T-helper 17 cell (primary cell): Measurements from ENCODE around the gene GLB1L2. TPM values are rescaled to one million over a fixed set of nuclear protein-coding genes. Genes with fewer than 3 reads are reported as not detected.
A peak's percentile ranks its signal among the peaks of the same experiment; 100 is the strongest.

Experiments used
- ATAC-seq: fragments of 150-1000 bp; cut with Tn5 transposase; 2 replicates; pipeline ENCODE4 v1.10.0; 2021; ENCODE audit warnings: mild to moderate bottlenecking, moderate library complexity
- DNase-seq, 3 donors: peaks; one replicate each; pipeline versions ENCODE4 v3.0.0 to v3.0.0-alpha.2; 2020 to 2021
- H3K9me3 ChIP-seq: one replicate; pipeline ENCODE4 v1.7.0; 2013; ENCODE audit warnings: low read length, mild to moderate bottlenecking; ENCODE audit not compliant: control insufficient read depth, poor library complexity, severe bottlenecking
- H3K27ac Mint-ChIP-seq: one replicate; pipeline ENCODE4 v1.8.0; 2022; ENCODE audit warnings: mild to moderate bottlenecking, moderate library complexity, mixed read lengths
- H3K27me3 Mint-ChIP-seq: one replicate; pipeline ENCODE4 v1.8.0; 2022; ENCODE audit warnings: mixed read lengths
- H3K36me3 Mint-ChIP-seq: one replicate; pipeline ENCODE4 v1.8.0; 2022; ENCODE audit warnings: low read depth, mixed read lengths
- H3K4me1 Mint-ChIP-seq: one replicate; pipeline ENCODE4 v1.8.0; 2022; ENCODE audit warnings: mild to moderate bottlenecking, mixed read lengths
- H3K4me3 Mint-ChIP-seq: one replicate; pipeline ENCODE4 v1.8.0; 2022; ENCODE audit warnings: mild to moderate bottlenecking, moderate library complexity, mixed read lengths
- total RNA-seq, 4 donors: library from RNA in 2 of 4; stranded (reverse) in 2 of 4; gene quantifications; one replicate each; pipeline ENCODE4 v1.2.3 and lab custom pipeline; 2022 to 2026

Gene GLB1L2
- total RNA-seq, 2 donors from 2014 or later: 0.37 to 0.73 TPM

DNA sequence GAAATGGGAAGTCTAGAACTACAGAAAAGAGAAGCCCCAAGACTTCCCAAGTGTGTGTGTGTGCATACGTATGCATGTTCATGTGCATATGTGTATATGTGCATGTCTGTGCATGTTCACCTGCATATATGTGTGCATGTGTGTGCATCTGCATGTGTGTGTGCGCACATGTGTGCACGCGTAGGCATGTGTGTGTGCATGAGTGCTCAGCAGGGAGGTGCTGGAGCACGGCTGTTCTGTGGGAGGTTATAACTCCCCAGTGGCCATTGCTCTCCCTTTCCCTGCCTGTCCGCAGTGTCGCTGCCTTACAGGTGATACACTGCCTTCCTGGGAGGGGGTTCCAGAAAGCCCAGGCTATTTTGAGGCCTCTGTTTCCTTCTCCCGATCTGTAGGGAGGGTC is 50.5 kb downstream of the GLB1L2 start:
- Mint-ChIP-seq H3K4me1 (peaks cover 20% of the 10 kb centered on the region), H3K36me3 (no peaks in the 10 kb centered on the region), H3K4me3 (no peak overlapping the region), H3K27me3 (peaks cover 61% of the 10 kb centered on the region), H3K27ac (no peak overlapping the region)
- no peaks in the 10 kb centered on the region for H3K9me3 ChIP-seq
- DNase-seq (no peak), ATAC-seq (no peak)

DNA sequence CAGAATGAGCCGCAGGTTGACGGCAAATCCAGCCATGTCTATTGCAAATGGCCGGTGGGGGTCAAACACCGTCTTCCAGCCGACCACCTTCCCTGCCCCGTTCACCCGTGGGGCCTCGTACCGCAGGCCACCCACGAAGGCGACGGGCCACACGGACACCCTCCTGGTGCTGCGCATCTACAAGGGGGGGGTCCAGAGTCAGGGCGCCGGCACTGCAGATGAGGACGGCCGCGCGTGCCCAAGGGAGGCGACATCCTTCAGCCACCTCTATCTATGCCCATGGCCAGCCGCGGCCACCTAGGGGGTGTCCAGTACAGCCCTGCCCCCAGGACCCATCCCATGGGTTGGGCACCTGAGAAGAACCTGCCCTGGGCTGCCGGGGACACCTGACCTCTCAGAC is 51.0 kb downstream of the GLB1L2 start:
- Mint-ChIP-seq H3K27ac (no peak overlapping the region), H3K27me3 (peaks cover 55% of the 10 kb centered on the region), H3K4me1 (peaks cover 24% of the 10 kb centered on the region), H3K4me3 (no peak overlapping the region), H3K36me3 (no peaks in the 10 kb centered on the region)
- no peak for ATAC-seq
- DNase-seq: no peak
- H3K9me3 ChIP-seq: no peaks in the 10 kb centered on the region

DNA sequence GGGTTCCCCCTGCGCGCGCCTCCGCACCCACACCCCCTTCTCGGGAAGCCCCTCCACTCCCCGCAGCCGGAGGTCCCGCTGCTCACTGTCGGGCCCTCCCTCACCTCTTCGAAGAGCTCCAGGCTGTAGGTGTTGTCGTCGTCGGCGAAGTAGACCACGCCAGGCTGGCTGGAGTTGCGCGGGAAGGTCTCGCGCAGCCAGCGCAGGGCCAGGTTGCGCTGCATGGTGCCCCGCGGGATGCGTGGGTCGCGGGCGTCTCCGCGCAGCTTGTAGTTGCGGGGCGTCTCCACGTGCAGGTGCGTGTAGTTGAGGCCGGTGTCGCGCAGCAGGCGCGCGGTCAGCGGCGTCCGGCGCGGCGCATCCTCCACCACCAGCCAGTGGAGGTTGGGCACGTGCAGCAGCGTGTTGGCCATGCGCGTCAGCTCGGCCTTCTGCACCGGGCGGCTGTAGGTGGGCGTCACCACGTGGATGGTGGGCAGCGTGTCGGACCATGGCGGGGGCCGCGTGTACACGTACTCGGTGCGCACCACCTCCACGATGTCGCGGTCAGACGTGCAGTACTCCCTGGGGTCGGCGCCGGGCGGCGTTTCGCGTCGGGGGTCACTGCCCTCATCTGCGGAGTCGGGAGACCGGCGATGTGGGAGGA is 51.9 kb downstream of the GLB1L2 start:
- Mint-ChIP-seq H3K27ac (no peak overlapping the region), H3K4me3 (no peak overlapping the region), H3K27me3 (peaks cover 50% of the 10 kb centered on the region), H3K36me3 (no peaks in the 10 kb centered on the region), H3K4me1 (peaks cover 24% of the 10 kb centered on the region)
- no peak for ATAC-seq
- DNase-seq: no peak
- H3K9me3 ChIP-seq: no peaks in the 10 kb centered on the region

DNA sequence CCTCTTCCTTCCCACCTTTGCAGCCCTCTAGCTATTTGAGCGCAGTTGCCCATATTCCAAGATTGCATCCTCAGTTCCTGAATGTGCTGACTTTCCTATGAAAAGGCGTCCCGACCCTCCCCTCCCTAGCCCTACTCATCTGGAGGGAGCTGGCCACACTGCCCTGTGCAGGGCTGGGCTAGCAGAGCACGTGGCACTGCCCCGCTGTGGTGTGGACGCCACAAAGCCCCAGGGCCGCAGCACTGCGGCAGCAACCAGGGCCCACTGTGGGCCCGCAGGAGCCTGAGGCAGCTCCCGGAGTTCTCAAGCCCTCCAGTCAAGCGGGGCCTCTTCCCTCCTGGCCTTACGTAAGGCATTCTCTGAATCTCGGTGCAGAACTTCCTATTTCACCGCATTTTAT is 52.6 kb downstream of the GLB1L2 start:
- H3K9me3 ChIP-seq: no peaks in the 10 kb centered on the region
- H3K36me3 Mint-ChIP-seq: no peaks in the 10 kb centered on the region
- ATAC-seq (no peak), DNase-seq (no peak)
- peaks cover 24% of the 10 kb centered on the region for H3K4me1 Mint-ChIP-seq
- peaks cover 50% of the 10 kb centered on the region for H3K27me3 Mint-ChIP-seq
- H3K27ac Mint-ChIP-seq: no peak overlapping the region
- H3K4me3 Mint-ChIP-seq: no peak overlapping the region

DNA sequence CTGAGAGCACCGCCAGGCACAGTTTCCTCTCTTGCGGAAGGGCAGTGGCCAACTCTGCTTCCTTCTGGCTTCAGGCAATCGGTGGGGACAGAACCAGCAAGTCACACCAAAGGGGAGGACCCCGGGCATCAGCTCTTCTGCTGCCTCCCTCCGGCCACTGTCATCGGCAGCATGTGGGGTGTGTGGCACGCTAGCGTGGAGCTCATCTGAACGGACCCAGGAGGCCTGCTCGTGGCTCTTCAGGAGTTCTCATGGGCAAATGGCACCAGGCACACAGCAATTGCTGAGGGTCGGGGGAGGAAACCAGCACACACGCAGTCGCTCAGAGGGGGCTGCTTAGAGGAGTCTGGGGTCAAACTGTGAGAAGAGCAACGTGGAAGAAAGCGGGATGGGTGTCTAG is 53.4 kb downstream of the GLB1L2 start:
- peaks cover 26% of the 10 kb centered on the region for H3K4me1 Mint-ChIP-seq
- H3K4me3 Mint-ChIP-seq: no peak overlapping the region
- no peak for DNase-seq
- H3K27ac Mint-ChIP-seq: no peak overlapping the region
- H3K36me3 Mint-ChIP-seq: no peaks in the 10 kb centered on the region
- no peaks in the 10 kb centered on the region for H3K9me3 ChIP-seq
- ATAC-seq: no peak
- H3K27me3 Mint-ChIP-seq: peaks cover 48% of the 10 kb centered on the region

DNA sequence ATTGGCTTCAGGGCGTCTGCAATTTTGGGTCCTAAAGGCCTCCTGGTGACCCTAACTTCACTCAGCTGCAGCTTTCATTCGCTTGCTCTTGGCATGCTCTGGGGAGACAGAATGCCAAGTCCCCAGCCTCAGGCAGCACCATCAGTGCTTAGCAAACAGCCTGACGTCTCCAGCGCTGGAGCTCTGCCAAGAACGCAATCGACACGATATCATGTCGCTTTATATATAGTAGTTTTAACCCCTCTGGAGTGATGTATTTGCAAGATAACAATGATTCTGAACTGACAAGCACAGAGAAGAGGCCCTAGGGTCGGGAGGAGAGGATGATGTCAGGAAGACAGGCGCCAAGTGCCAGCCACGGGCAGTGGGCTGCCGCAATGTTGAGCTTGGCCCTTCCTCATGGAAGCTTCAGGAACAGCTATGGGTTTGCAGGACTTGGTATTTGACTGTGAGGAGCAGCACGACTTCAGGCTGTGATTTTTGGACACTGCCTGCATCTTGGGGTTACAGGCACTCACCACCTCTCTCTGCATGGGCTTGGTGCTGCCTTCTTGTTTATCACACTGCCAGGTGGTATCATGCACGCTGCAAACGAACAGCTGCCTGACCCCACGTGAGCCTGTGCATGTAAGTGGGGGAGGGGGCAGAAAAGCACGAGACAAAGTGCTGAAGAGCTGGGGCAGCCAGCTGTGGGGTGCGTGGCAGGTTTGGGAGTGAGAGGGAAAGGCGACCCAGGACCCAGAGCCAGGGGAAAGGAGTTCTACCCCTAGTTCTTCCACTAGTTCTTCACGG is 54.2 kb downstream of the GLB1L2 start:
- peak overlapping the region; percentile 88 for H3K4me3 Mint-ChIP-seq
- no peaks in the 10 kb centered on the region for H3K36me3 Mint-ChIP-seq
- no peaks in the 10 kb centered on the region for H3K9me3 ChIP-seq
- H3K27ac Mint-ChIP-seq: no peak overlapping the region
- H3K4me1 Mint-ChIP-seq: peaks cover 26% of the 10 kb centered on the region
- peaks cover 43% of the 10 kb centered on the region for H3K27me3 Mint-ChIP-seq
- ATAC-seq (no peak), DNase-seq (no peak)

DNA sequence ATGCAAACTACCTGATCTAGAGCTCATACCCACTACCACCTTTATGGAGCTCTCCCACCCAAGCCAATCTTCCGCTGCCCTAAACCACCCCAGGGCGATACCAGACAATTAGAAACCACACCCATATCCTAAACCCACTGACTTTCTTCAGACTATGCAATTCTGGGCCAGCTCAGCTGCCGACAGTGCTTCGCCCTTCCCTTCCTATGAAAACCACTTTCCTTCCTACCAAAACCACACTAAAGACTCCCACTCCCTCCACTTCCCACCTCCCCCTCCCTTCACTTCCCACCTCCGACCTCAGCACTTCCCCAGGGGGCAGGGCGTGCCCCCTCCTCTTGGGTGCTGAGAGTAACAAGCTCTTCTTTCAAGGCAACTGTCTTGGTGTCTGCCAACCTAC is 55.2 kb downstream of the GLB1L2 start:
- H3K4me3 Mint-ChIP-seq: peak overlapping the region; percentile 88
- no peak overlapping the region for H3K27ac Mint-ChIP-seq
- H3K36me3 Mint-ChIP-seq: no peaks in the 10 kb centered on the region
- no peaks in the 10 kb centered on the region for H3K9me3 ChIP-seq
- H3K27me3 Mint-ChIP-seq: peaks cover 38% of the 10 kb centered on the region
- DNase-seq (no peak), ATAC-seq (peak; percentile 14)
- H3K4me1 Mint-ChIP-seq: peaks cover 28% of the 10 kb centered on the region

DNA sequence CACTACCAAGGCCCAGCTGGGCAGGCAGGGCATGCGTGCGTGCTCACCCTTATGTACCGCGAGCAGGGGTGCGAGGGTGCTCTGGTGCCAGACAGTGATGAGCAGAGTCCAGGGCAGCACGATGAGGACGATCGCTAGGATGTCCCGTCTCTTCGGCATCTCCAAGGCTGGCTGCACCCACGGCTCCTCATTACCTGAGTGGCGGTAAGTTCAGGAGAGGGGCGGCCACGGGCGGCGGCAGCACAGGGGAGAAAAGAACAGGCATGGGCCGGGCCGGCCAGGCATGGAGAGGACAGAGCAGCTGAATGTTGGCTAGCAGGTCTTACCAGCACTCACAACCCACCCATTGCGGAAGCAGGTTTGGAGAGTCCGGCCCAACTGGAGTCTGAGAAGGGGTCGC is 55.7 kb downstream of the GLB1L2 start:
- Mint-ChIP-seq H3K27me3 (peaks cover 34% of the 10 kb centered on the region), H3K36me3 (no peaks in the 10 kb centered on the region), H3K4me1 (peaks cover 26% of the 10 kb centered on the region), H3K27ac (no peak overlapping the region), H3K4me3 (peak overlapping the region; percentile 88)
- DNase-seq (no peak), ATAC-seq (no peak)
- H3K9me3 ChIP-seq: no peaks in the 10 kb centered on the region

DNA sequence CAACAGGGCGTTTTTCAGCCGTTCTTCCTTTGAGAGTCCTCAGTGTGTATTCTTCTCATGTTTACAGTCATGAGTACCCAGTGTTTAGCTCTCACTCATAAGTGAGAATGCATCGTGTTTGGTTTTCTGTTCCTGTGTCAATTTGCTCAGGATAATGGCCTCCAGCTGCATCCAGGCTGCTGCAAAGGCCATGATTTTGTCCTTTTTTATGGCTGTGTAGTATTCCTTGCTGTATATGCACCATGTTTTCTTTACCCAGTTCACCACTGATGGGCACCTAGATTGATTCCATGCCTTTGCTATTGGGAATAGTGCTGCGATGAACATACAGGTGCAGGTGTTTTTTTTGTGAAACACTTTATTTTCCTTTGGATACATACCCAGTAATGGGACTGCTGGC is 56.8 kb downstream of the GLB1L2 start:
- H3K9me3 ChIP-seq: no peaks in the 10 kb centered on the region
- H3K27me3 Mint-ChIP-seq: peaks cover 38% of the 10 kb centered on the region
- H3K4me1 Mint-ChIP-seq: peaks cover 26% of the 10 kb centered on the region
- ATAC-seq (no peak), DNase-seq (no peak)
- no peak overlapping the region for H3K27ac Mint-ChIP-seq
- no peaks in the 10 kb centered on the region for H3K36me3 Mint-ChIP-seq
- no peak overlapping the region for H3K4me3 Mint-ChIP-seq

DNA sequence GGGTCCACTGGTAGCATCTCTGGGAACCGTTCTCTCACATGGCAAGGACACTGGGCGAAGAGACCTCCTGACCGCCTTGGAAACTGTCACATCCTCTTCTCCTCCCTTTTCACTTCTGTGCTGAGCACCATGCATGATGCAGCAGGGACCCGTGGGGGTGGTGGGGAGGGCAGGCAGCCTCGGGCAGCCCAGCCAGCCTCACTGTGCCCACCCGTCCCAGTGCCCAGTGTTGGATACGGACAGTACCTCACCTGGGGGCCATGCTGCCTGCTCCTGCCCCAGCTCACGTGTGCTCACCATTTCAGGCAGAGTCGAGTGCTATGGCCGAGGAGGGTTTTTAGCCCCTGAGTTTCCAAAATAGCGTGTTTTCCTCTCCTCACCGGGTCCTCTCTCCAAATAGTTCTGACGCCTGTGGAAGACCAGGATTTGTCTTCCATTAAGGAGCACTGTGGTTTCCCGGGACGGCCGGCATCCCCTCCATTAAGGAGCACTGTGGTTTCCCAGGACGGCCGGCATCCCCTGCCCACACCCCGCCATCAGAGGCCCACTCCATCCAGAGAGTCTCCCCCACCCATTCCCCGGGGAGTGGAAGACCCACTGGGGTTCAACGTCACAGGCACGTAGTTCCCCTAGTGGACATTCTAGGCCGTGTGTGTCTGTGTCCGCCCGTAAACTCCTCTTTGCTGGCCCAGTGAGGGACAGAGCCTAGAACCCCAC is 57.8 kb downstream of the GLB1L2 start:
- Mint-ChIP-seq H3K4me1 (peaks cover 26% of the 10 kb centered on the region), H3K36me3 (no peaks in the 10 kb centered on the region), H3K27me3 (peaks cover 39% of the 10 kb centered on the region), H3K27ac (no peak overlapping the region), H3K4me3 (no peak overlapping the region)
- H3K9me3 ChIP-seq: no peaks in the 10 kb centered on the region
- no peak for ATAC-seq
- DNase-seq: no peak

DNA sequence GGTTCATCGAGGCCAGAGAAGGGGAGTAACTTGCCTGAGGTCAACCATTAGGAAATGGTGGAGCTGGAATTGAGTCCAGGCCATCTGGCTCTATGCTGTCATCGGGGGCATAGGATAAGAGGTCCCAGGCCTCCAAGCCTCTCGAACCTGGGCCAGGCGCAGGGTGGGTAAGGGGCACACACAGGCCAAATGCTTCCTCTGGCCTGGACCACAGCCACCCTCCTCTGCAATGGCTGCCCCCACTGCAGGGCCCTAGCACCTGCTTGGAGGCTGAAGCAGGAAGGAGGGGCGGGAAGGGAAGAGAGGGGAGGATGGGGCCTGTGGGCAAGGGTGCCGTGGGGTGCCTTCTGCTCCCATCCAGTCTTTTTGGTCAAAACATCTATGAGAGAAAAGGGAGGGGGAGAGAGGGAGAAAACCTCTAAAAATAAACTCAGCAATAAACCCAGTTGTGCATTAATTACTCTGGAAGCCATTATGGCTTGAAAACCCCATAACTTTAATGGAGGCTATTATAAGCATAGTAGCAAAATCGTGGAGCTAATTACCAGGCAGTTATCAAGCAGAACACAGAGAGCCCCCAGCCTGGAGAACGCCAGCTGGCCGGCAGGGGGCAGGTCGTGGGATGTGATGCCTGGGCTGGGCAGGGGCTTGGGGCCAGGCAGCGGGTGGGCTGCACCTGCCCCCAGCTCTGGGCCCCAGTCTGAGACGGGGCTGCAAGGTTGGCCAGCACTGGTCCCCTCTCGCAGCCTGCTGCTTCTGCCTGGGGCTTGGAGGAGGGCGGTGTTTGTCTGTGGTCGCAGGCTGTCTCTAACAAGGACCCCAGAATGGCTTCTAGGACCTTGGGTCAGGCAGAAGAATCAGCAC is 59.1 kb downstream of the GLB1L2 start:
- H3K36me3 Mint-ChIP-seq: no peaks in the 10 kb centered on the region
- H3K9me3 ChIP-seq: no peaks in the 10 kb centered on the region
- H3K4me3 Mint-ChIP-seq: no peak overlapping the region
- H3K27me3 Mint-ChIP-seq: peaks cover 26% of the 10 kb centered on the region
- ATAC-seq (no peak), DNase-seq (no peak)
- H3K27ac Mint-ChIP-seq: no peak overlapping the region
- peaks cover 22% of the 10 kb centered on the region for H3K4me1 Mint-ChIP-seq

DNA sequence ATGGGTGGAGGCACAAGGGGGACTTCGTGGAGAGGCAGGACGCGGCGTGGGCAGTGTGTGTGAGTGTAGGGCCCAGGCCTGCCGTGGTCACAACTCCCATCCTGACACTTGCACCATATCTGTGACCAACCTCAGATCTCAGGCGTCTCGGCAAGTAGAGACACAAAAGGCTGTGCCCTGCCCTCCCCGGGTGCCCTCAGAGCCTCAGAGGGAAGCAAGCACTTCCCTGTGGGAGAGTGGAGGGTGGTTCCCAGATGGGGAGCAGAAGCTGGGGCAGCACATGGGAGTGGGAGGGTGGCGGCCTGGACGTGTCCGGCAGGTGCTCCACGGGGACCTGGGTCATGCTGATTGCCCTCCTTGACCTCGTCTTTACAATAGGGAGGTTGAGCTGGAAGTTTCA is 59.9 kb downstream of the GLB1L2 start:
- no peak overlapping the region for H3K4me3 Mint-ChIP-seq
- ATAC-seq (no peak), DNase-seq (no peak)
- H3K4me1 Mint-ChIP-seq: peaks cover 15% of the 10 kb centered on the region
- no peaks in the 10 kb centered on the region for H3K9me3 ChIP-seq
- H3K27me3 Mint-ChIP-seq: peaks cover 21% of the 10 kb centered on the region
- H3K27ac Mint-ChIP-seq: no peak overlapping the region
- H3K36me3 Mint-ChIP-seq: no peaks in the 10 kb centered on the region
